ENCODE measurements around the gene GALNT2.

Gene GALNT2

DNA sequence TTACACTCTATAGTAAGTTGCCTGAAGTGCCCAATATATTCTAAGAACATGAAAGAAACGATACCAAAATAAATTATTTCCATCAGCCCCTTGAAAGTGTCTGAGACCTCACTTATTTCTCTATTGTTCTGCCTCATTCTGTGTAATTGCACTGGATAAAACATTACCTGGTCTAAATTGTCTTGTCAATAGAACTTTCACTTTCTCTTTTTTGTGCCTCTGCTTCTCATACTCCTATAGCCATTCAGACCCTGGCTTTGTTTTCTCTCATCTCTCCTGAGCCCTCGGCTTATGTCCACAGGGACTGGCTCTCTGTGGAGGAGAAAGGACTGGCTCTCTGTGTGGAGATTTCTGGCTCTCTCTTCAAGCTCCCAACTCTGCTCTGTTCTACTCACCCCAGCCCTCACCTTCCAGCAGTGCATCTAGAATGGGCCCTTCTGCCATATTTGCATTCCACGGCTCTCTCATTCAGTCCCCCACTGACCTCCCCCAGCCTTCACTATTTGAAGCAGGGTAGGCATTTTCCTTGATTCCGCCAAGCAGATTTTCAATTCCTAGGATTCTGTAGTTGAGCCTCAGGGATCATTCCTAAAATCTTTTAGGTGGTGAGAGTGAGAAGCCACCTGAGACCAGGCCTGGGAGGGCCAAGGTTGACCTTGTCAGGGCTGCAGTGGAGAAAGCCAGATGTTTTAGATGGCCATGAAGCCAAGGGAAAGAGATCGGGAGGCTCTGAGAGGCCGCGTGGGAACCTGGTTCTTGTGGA, 15.9 kb upstream of the GALNT2 start:
- no peak for DNase-seq (ENCODE audit: low spot score)
- TF ChIP-seq, protein P1, sequence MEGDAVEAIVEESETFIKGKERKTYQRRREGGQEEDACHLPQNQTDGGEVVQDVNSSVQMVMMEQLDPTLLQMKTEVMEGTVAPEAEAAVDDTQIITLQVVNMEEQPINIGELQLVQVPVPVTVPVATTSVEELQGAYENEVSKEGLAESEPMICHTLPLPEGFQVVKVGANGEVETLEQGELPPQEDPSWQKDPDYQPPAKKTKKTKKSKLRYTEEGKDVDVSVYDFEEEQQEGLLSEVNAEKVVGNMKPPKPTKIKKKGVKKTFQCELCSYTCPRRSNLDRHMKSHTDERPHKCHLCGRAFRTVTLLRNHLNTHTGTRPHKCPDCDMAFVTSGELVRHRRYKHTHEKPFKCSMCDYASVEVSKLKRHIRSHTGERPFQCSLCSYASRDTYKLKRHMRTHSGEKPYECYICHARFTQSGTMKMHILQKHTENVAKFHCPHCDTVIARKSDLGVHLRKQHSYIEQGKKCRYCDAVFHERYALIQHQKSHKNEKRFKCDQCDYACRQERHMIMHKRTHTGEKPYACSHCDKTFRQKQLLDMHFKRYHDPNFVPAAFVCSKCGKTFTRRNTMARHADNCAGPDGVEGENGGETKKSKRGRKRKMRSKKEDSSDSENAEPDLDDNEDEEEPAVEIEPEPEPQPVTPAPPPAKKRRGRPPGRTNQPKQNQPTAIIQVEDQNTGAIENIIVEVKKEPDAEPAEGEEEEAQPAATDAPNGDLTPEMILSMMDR (IDR thresholded peaks at IDR 0.05), result no peak
- H3K27ac ChIP-seq, result no peak overlapping the region
- H3K4me3 ChIP-seq, result no peak overlapping the region

DNA sequence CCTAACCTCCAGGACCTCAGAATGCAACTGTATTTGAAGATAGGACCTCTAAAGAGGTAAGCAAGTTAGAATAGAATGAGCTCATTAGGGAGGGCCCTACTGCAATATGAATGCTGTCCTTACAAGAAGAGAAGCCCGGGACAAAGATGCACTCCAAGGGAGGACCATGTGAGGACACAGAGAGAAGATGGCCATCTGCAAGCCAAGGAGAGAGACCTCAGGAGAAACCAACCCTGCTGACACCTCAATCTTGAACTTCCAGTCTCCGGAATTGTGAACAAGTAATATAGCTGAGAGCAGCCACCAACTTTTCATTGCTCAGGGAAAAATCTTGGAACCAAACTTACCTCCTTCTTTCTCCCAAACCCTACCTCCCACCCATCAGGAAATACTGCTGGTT, 15.0 kb upstream of the GALNT2 start:
- TF ChIP-seq, protein P1 (IDR thresholded peaks at IDR 0.05), result no peak
- no peak for DNase-seq (ENCODE audit: low spot score)
- Histone ChIP-seq H3K4me3 (no peak overlapping the region), H3K27ac (no peak overlapping the region)

DNA sequence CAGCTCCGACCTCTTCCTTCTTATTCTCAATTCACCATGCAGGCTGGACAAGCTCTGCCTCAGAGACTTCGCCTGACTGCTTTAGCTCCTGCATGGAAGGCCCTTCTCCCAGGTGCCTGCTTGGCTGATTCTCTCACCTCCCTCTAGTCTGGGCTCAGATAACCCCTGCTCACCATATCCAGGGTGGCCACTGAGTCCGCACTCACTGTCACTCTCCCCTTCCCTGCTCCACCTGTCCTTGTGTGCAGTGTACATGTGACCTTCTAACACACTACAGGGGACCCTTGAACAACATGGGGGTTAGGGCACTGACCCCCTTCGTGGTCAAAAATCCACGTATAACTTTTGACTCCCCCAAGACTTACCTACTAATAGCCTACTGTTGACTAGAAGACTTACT, 14.4 kb upstream of the GALNT2 start:
- H3K27ac ChIP-seq, result no peak overlapping the region
- no peak for DNase-seq (ENCODE audit: low spot score)
- TF ChIP-seq, protein P1 (IDR thresholded peaks at IDR 0.05), result no peak
- no peak overlapping the region for H3K4me3 ChIP-seq

DNA sequence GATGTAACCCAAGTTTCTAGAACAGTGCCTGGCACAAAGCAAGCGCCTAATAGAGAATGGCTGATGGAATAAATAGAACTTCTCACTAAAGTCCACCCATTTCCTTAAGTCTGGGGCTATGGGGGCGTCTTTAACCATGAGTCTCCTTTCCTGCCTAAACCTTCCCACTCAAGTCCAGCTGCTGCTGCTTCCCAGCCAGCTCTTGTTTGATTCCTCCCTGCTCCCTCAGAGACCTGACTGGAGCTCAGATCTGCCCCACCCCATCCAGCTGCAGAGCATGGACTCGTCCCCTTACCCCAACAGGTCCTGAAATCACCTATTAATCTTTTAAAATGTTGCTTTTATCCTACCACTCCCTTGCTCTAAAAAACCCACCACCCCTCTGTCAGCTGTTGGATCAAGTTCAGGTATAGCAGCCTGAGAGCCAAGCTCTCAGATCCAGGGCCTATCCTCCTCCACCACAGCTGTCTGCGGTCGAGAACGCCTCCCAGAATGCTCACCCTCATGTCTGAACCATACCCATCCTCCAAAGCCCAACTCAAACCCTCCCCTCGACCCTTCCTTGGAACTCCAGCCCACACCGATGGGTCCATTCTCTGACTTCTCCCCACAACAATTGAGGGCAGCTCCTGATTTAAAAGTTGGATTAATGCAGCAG, 12.8 kb upstream of the GALNT2 start:
- Histone ChIP-seq H3K27ac (no peak overlapping the region), H3K4me3 (no peak overlapping the region)
- TF ChIP-seq, protein P1 (IDR thresholded peaks at IDR 0.05), result no peak
- DNase-seq (ENCODE audit: low spot score), result no peak

DNA sequence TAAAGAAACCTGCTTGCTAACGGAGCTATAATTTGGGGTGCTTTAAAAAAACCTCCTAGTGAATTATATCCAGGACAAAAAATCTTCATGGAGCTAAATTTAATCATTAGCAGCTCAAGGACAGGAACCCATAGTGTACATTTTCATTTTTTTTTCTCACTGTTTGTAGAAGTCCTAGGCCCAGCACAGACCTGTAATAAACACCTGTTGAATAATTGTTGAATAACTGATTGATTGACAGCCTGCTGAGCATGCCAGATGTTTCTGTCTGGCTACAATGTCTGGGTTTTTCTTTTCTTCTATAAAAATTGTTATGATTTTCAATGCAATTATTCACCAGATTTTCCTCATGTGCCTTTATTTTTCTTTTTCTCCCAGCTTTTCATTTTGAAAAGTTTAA, 10.9 kb upstream of the GALNT2 start:
- H3K27ac ChIP-seq, result no peak overlapping the region
- DNase-seq (ENCODE audit: low spot score), result no peak
- no peak overlapping the region for H3K4me3 ChIP-seq
- TF ChIP-seq, protein P1 (IDR thresholded peaks at IDR 0.05), result no peak

DNA sequence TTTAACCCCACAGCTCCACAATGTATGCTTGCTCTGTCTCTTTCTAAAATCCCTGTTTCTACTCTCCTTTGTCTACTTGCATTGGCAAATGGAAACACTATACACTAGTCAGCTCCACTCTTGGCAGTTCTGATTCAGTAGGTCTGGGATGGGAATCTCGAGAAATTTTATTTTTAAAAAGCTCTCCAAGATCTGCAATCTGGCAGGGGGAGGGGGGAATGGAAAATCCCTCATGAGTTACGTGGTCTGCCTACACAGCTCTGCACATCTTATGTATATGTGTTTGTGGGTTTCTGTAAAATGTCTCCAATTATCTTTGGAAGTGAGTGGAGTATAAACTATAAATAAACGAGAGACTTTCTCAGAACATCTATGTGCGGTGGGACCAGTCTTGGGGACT, 9.9 kb upstream of the GALNT2 start:
- DNase-seq (ENCODE audit: low spot score), result no peak
- TF ChIP-seq, protein P1 (IDR thresholded peaks at IDR 0.05), result no peak
- Histone ChIP-seq H3K4me3 (no peak overlapping the region), H3K27ac (no peak overlapping the region)
